GM13976 (cell line): ENCODE data around the gene TNFSF13.

Experiments
- DNase-seq: peaks from one replicate; pipeline ENCODE4 v3.0.0; 2012; ENCODE audit warnings: low spot score
- CTCF ChIP-seq: IDR thresholded peaks from 2 replicates; pipeline ENCODE4 v1.5.1; 2012; ENCODE audit warnings: borderline replicate concordance, mild to moderate bottlenecking; ENCODE audit not compliant: insufficient read depth; ENCODE audit errors: extremely low read depth, missing control alignments, control extremely low read depth
- in situ Hi-C: fragments of 300-500 bp; cut with MboI; formaldehyde crosslinking; loops from one replicate; pipeline ENCODE4 v1.12.0; 2022; ENCODE audit warnings: low sequenced_read_pairs, mixed read lengths, inconsistent platforms; ENCODE audit not compliant: unreplicated experiment

TNFSF13 gene

GRCh38 chr17:7558544-7559319 is at the start of gene TNFSF13:
TSS of gene TNFSF13 (plus strand) at chr17:7558750. CDS start at chr17:7559040, 290 bp downstream.
- in situ Hi-C loops = no loop called here
- no peak for TF ChIP-seq CTCF

GRCh38 chr17:7508846-7509245 is 49.7 kb upstream of the TNFSF13 start:
- TF ChIP-seq CTCF = no peak
- in situ Hi-C loops = no loop called here
- DNase-seq = no peak

More at GRCh38 chr17:7558544-7559319, at the start of gene TNFSF13:
- no peak for DNase-seq

- in situ Hi-C loops = no loop called here
- no peak for DNase-seq
- TF ChIP-seq CTCF = no peak
Measured at GRCh38 chr17:7509937-7510336, 48.6 kb upstream of the TNFSF13 start.

GRCh38 chr17:7511108-7511507 is 47.4 kb upstream of the TNFSF13 start:
- no peak for TF ChIP-seq CTCF
- DNase-seq = no peak
- in situ Hi-C loops = no loop called here

- TF ChIP-seq CTCF = no peak
- no peak for DNase-seq
- in situ Hi-C loops = no loop called here
Measured at GRCh38 chr17:7512105-7512504, 46.4 kb upstream of the TNFSF13 start.

- no peak for DNase-seq
- in situ Hi-C loops = no loop called here
- no peak for TF ChIP-seq CTCF
Measured at GRCh38 chr17:7512824-7513540, 45.6 kb upstream of the TNFSF13 start.
